Measurements from ENCODE around the gene SLC9B1.

SLC9B1 gene, protein sequence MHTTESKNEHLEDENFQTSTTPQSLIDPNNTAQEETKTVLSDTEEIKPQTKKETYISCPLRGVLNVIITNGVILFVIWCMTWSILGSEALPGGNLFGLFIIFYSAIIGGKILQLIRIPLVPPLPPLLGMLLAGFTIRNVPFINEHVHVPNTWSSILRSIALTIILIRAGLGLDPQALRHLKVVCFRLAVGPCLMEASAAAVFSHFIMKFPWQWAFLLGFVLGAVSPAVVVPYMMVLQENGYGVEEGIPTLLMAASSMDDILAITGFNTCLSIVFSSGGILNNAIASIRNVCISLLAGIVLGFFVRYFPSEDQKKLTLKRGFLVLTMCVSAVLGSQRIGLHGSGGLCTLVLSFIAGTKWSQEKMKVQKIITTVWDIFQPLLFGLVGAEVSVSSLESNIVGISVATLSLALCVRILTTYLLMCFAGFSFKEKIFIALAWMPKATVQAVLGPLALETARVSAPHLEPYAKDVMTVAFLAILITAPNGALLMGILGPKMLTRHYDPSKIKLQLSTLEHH

GRCh38 chr4:103019308-103020124 lies at the start of gene SLC9B1:
Gene SLC9B1 (minus strand): TSS chr4:103019705. CDS start chr4:102991711, 27,994 bp downstream.
- DNase-seq (ENCODE audit: low read depth), result peak; percentile 91

DNA sequence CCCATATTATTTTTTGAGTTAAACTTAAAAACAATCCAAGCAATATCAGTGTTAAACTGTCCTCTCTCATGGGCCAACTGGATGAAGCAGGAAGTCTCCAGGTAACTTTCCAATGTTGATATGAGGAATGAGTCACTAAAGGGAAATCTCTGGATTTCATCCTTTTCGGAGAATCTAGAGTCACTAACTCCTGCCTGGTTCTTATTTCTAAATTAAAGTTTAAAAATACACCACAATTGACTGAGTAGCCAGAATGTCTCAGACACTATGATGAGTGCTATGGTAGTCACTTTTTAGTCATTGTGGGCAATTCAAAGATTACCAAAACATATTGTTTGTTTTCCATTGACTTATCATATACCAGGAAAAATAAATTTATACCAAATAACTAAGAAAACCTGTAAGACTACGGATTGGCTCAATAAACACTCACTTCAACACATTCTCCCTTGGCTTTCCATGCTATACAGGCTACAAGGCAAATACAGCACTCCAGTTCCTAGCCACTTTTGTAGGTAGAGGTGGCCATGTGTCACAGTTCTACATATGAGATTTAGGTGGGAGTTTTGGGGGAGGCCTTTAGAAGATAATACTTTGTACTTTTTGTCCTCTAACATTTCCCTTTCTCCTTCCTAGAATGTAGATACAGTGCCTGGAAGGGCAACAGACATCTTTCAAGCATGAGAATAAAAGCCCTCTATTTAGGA lies 48.5 kb upstream of the SLC9B1 start:
- no peak for DNase-seq (ENCODE audit: low read depth)

DNA sequence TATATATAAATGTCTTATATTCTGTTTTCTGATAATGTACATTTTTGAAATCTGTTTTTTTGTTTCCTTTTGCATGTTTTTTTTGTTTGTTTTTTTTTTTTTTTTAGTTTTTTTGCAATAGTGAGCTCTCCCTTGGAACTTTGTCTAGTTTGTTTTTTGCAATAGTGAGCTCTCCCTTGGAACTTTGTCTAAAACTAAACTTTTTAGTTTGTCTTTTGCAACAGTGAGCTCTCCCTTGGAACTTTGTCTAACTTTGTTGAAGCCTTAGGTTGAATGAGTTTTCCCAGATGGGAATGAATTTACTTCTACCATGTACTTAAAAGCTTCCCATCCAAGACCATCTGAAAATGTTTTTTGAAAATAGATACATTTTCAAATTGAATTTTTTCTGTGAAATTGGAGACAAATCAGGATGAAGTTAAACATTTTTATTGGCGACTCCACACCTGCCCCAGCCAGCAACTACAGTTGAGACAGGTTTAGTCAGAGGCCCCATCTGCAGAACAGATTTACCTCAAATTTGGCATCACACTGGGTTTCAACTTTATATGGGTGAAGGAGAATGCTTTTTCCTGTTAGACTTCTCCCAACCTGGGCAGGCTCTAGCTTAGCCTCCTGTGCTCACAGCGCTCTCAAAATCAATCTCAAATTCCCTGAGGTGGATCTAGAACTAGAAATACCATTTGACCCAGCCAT lies 41.1 kb upstream of the SLC9B1 start:
- DNase-seq (ENCODE audit: low read depth), result no peak

DNA sequence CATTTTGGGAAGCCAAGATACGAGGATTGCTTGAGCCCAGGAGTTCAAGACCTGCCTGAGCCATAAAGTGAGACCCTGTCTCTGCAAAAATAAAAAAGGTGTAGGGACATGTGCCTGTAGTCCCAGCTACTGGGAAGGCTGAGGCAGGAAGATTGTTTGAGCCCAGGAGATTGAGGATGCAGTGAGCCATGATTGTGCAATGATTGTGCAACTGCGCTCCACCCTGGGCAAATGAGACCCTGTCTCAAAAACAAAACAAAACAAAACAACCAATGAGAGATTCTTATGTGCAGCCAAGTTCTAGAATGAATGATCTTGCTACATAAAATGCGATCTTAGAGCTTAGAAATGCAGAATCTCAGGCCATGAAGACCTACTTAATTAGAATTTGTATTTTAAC lies 34.5 kb upstream of the SLC9B1 start:
- DNase-seq (ENCODE audit: low read depth), result no peak

- DNase-seq (ENCODE audit: low read depth), result no peak
These were observed 33.3 kb upstream of the SLC9B1 start for GRCh38 chr4:103052779-103053178.

GRCh38 chr4:103052145-103052544 lies 32.6 kb upstream of the SLC9B1 start:
- no peak for DNase-seq (ENCODE audit: low read depth)

- DNase-seq (ENCODE audit: low read depth), result no peak
These were observed 31.4 kb upstream of the SLC9B1 start for GRCh38 chr4:103050736-103051436.

DNA sequence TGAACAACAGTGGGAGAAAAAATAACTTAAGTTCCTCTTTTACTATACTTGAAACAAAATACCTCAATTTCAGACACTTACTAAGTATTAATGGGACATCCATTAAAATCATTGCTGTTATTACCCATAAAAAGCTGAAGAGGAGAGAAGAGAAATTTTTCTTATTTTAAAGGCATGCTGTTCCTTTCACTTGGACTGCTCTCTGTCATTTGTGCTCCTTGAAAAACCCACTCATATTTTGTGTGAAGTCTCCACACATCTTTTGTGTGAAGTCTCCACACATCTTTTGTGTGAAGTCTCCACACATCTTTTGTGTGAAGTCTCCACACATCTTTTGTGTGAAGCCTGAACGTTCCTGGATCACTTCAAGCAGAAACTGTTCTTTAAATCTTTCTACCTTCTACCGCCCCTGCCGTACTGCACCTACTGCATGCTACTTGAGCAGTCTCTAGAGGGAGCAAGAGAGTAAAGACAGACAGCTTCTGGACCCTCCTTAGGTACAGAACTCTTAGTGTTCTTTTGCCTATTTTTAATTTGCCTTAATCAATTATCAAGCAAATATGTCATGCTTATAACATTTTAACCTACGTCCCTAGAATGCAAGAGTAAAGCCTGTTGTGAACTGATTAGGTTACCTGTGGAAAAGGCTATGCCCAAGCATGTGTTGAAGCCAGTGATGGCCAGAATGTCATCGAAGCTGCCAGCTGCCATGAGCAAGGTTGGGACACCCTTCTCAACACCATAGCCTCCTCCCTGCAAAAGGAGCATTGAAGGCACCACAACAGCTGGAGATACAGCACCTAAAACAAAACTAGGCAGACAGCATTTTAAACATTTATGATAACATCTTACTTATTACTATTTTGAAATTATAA lies 27.1 kb upstream of the SLC9B1 start:
- no peak for DNase-seq (ENCODE audit: low read depth)

GRCh38 chr4:103044183-103044582 lies 24.7 kb upstream of the SLC9B1 start:
- DNase-seq (ENCODE audit: low read depth), result no peak

DNA sequence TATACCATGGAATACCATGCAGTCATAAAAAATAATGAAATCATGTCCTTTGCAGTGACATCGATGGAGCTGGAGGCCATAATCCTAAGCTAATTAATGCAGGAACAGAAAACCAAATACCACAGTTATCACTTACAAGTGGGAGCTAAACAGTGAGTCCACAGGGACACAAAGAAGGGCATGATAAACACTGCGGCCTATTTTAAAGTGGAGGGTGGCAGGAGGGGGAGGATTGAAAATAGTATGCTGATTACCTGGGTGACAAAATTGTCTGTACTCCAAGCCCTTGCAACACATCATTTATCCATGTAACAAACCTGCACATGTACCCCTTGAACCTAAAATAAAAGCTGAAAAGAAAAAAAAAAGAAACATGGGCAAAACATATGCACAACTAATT lies 16.7 kb upstream of the SLC9B1 start:
- DNase-seq (ENCODE audit: low read depth), result no peak

- no peak for DNase-seq (ENCODE audit: low read depth)
These were observed 13.1 kb upstream of the SLC9B1 start for GRCh38 chr4:103032574-103032973.

DNA sequence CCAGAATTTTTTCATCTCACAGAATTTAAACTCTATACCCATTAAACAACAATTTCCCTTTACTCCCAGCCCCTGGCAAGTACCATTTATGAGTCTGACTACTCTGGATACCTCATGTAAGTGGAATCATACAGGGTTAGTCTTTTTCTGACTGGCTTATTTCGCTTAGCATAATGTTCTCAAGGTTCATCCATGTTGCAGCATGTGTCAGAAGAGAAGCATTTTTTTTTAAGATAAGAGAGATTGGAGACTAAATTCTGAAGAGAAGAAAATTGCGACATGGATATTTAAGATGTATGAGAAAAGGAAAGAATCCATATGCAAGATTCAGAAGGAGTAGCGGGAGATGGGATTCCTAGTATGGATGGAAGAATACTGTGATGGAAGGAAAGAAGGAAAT lies 11.3 kb upstream of the SLC9B1 start:
- no peak for DNase-seq (ENCODE audit: low read depth)

DNA sequence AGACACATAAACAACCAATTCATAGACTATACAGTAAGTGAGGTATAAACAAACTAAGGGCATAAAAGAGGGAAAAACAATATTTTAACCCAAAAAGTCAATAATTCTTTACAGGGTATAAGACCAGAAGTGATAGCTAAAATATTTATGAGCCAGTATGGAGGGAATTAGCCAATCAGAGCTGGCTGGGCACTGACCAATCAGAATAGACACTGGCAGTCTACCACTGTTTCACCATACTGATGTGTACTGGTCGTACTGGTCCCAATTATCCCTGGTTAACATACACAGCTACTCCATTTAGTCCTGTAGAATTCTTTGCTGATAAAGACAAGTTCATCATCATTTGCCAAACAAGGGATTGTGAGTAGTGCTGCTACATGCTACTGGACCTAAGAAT lies 9.8 kb upstream of the SLC9B1 start:
- no peak for DNase-seq (ENCODE audit: low read depth)

GRCh38 chr4:103026868-103027267 lies 7.4 kb upstream of the SLC9B1 start:
- DNase-seq (ENCODE audit: low read depth), result no peak

- DNase-seq (ENCODE audit: low read depth), result no peak
These were observed 5.5 kb upstream of the SLC9B1 start for GRCh38 chr4:103024996-103025395.

- no peak for DNase-seq (ENCODE audit: low read depth)
These were observed 1.6 kb upstream of the SLC9B1 start for GRCh38 chr4:103021120-103021519.

GRCh38 chr4:103018391-103019307 lies 856 bp downstream of the SLC9B1 start:
- DNase-seq (ENCODE audit: low read depth), result no peak

- no peak for DNase-seq (ENCODE audit: low read depth)
These were observed 7.0 kb downstream of the SLC9B1 start for GRCh38 chr4:103012551-103012950.

DNA sequence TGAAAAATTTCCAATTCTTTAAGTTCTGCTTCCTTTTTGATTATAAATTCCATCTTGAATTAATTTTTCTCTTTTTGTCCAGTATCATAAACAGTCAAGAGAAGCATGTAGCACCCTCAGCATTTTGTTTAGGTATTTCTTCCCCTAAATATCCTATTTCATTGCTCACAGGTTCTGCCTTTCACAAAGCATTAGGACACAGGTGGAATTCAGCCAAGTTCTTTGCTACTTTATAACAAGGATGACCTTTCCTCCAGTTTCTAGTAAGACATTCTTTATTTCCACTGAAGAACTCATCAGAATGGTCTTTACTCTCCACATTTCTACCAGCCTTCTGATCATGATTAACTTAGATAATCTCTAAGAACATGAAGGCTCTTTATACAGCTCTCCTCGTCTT lies 7.4 kb downstream of the SLC9B1 start:
- no peak for DNase-seq (ENCODE audit: low read depth)
